CMK (cell line): Measurements from ENCODE around the gene PABPN1L.

Experiments
- DNase-seq: peaks from one replicate; pipeline ENCODE4 v3.0.0-alpha.2; 2010; ENCODE audit warnings: low read depth

Gene PABPN1L

GRCh38 chr16:88866151-88866920 lies at the start of gene PABPN1L:
TSS of gene PABPN1L (minus strand) at chr16:88866660. CDS start at chr16:88866606, 54 bp downstream.
- DNase-seq = no peak

GRCh38 chr16:88915639-88916327 lies 49.3 kb upstream of the PABPN1L start:
- no peak for DNase-seq

GRCh38 chr16:88914750-88915368 lies 48.4 kb upstream of the PABPN1L start:
- no peak for DNase-seq

GRCh38 chr16:88913870-88914269 lies 47.4 kb upstream of the PABPN1L start:
- no peak for DNase-seq

- no peak for DNase-seq
Measured at GRCh38 chr16:88913001-88913612, 46.6 kb upstream of the PABPN1L start.

- no peak for DNase-seq
Measured at GRCh38 chr16:88912556-88912955, 46.1 kb upstream of the PABPN1L start.

GRCh38 chr16:88911946-88912310 lies 45.5 kb upstream of the PABPN1L start:
- no peak for DNase-seq

- no peak for DNase-seq
Measured at GRCh38 chr16:88911136-88911945, 44.9 kb upstream of the PABPN1L start.

GRCh38 chr16:88910284-88911135 lies 44.0 kb upstream of the PABPN1L start:
- no peak for DNase-seq

GRCh38 chr16:88909431-88910210 lies 43.2 kb upstream of the PABPN1L start:
- no peak for DNase-seq

GRCh38 chr16:88908307-88908706 lies 41.8 kb upstream of the PABPN1L start:
- DNase-seq = no peak

- DNase-seq = no peak
Measured at GRCh38 chr16:88907768-88908167, 41.3 kb upstream of the PABPN1L start.

GRCh38 chr16:88906535-88907105 lies 40.2 kb upstream of the PABPN1L start:
- no peak for DNase-seq

GRCh38 chr16:88906020-88906419 lies 39.6 kb upstream of the PABPN1L start:
- DNase-seq = no peak

GRCh38 chr16:88905563-88905962 lies 39.1 kb upstream of the PABPN1L start:
- no peak for DNase-seq

- DNase-seq = no peak
Measured at GRCh38 chr16:88904676-88905365, 38.4 kb upstream of the PABPN1L start.

- no peak for DNase-seq
Measured at GRCh38 chr16:88903267-88903666, 36.8 kb upstream of the PABPN1L start.

- no peak for DNase-seq
Measured at GRCh38 chr16:88902744-88903143, 36.3 kb upstream of the PABPN1L start.

- DNase-seq = no peak
Measured at GRCh38 chr16:88901718-88902337, 35.4 kb upstream of the PABPN1L start.
